HG03097 (cell line): ENCODE data around the gene DSG2.
"Not testable (repeated sequence)": the region's sequence is repeated elsewhere in the genome, so short reads cannot be mapped to it uniquely, and the experiment has no call there.

Experiments used
- ATAC-seq: cut with Tn5 transposase; IDR thresholded peaks from one replicate; pipeline ENCODE4 v1.9.1; 2021; ENCODE audit not compliant: unreplicated experiment, low FRiP score

The DSG2 gene

DNA sequence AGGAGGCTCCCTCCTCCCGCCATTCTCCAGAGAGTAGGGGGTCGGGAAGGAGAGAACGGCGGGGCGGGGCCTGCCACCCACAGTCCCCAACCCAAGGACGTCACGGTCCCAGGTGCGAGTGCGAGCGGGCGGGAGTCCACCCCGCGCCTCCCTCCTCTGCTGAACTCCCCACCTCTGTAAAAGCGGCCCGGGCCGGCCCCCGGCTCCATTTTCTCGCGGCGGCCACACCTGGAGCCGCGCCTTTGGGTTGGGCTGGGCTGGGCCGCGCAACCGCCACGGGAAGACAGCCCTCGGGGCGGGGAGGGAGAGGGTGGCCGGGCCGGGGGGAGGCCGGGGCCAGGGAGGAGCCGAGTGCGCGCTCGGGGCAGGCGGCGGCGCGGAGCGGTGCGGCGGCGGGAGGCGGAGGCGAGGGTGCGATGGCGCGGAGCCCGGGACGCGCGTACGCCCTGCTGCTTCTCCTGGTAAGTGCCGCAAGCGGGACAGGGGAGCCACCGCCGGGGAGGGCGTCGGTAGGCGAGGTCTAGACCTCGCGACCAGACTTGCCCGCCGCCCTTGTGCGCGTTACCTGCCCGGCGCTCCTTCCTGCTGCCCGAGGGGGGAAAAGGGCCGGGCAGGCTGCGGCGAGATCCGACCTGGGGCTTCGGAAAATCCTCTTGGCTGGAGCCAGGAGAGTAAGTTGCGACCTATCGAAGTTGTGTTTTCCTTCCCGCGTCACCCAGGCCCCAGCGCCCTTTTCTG, at the start of gene DSG2:
TSS of gene DSG2 (plus strand) at position 342 of the 738 bp plus-strand sequence. CDS start at position 417, 75 bp downstream.
- peak; percentile 52 for ATAC-seq

- ATAC-seq, result no peak
These were observed 47.6 kb upstream of the DSG2 start for GRCh38 chr18:31450409-31450808.

- ATAC-seq, result no peak
These were observed 46.4 kb upstream of the DSG2 start for GRCh38 chr18:31451625-31452024.

DNA sequence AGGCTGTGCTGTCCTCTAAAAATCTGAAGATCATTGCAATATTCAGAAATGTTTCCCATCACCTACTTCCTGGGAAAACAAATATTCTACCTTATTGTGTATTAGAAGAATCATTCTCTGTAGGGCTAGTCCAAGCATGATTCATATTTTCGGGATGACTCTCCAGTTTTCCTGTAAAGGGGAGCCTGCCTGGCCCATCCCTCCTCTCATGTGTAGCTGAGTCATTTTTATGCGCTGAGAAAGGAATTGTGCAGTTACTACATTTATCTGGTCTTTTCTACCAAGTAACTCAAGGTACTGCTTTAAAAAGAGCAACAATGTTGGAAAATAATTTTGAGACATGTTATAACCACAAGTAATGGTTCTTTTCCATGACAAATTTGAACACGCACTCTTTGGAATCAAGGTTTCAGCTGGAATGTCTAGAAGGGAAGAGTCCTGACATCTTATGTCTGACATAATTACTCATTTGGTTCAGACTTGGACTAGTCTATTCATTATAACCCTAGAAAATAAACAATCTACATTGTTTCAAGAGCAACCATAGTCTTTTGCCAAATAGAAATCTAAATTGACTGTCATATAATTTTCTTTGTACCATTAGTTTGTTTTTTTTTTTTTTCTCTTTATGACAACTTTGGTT, 43.8 kb upstream of the DSG2 start:
- ATAC-seq, result no peak

- no peak for ATAC-seq
These were observed 28.3 kb upstream of the DSG2 start for GRCh38 chr18:31469629-31470028.

DNA sequence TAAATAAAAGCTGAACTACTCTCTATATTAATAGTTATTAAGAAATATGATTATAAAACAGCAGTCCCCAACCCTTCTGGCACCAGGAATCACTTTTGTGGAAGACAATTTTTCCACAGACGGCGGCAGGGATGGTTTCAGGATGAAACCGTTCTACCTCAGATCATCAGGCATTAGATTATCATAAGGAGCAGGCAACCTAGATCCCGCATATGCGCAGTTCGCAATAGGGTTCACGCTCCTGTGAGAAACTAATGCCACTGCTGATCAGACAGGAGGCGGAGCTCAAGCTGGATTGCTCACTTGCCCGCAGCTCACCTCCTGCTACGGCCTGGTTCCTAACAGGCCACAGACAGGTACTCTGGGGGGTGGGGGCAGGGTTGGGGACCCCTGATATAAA, 19.3 kb upstream of the DSG2 start:
- ATAC-seq, result no peak

GRCh38 chr18:31482051-31482450, 15.9 kb upstream of the DSG2 start:
- ATAC-seq, result no peak

DNA sequence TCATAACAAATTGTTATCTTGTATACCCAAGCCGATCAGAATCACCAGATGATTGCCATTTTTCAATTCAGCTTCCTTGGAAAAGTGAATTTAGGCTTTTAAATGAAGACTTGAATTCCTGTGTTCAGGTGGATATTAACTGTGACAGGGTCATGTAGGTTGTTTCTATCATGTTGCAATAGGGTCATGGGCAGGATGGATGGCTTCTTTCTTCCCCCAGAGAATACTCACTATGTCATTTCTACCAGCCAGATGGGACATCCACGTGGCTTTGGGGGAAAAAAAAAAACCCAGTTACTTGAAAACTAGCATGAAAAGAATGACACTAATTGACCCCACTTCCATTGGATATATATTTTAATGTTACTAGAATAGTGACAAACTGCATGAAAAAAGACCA, 14.6 kb upstream of the DSG2 start:
- ATAC-seq, result no peak

DNA sequence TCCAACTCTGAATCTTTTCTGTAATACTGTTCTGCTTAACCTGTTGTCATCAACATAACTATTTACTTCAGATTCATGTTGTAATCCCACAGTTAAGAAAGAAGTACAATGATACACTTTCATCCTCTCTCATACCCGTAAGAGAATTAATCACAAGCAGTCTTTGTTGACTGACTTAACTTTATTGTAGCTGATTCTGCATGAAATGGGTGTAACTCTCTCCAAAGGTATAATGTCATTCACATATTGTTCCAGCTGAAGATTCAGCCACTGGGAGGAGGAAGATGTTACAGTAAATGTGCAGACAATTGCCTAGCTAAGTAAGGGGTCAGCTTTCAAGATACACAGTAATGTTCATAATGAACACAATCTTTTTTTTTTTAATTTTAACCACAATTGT, 13.5 kb upstream of the DSG2 start:
- no peak for ATAC-seq

GRCh38 chr18:31486165-31486564, 11.8 kb upstream of the DSG2 start:
- no peak for ATAC-seq

DNA sequence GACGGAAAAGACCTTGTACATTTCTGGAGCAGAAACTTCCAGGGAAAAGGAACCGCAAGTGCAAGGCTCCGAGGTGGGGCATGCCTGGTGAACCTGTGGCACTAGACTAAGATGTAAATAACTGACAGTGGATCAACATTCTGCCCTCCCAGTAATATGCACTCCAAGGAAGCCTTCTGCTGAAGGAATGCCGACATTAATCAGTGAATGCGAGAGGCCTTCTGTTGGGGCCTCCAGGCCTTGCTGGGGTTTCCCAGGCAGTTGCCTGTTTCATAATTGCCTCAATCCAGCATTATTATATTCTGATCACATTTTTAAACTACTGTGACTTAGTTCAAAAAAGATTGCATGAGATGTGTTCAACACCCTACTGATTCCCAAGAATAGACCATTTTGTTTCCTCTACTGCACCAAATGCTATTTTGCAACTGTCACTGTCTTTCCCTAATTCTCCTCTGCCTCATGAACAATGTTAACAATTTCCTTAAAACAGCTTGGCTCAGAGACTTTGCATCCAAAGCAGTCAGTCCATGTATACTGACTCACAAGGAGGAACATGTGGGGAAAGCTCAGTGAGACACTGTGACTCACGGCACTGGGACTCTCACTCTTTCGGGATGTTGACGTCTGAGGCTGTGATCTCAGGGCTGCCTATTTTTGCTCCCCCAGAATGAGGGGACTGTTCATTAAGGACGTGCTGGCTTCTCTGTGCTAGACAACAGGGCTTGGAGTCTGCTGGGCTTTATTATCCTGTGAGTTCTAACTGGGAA, 10.5 kb upstream of the DSG2 start:
- ATAC-seq, result no peak

DNA sequence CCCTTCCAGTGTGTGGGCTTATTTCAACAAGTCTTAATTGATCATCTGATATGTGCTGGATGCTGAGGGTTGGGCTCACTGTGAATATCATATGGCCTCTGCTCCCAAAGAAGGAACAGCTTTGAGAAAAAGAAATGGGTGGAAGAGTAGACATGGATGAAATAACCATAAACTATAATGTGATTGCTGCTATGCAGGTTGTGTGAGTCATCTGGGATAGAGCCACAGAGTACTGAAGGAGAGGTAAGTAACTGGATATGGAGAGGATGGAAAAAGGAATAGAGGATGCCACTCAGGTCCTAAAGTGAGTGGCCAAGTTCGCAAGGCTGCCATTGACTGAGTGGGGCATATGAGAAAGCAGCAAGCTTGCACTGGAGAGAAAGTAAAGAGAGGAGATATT, 8.7 kb upstream of the DSG2 start:
- no peak for ATAC-seq

GRCh38 chr18:31490387-31490786, 7.6 kb upstream of the DSG2 start:
- peak; percentile 68 for ATAC-seq

DNA sequence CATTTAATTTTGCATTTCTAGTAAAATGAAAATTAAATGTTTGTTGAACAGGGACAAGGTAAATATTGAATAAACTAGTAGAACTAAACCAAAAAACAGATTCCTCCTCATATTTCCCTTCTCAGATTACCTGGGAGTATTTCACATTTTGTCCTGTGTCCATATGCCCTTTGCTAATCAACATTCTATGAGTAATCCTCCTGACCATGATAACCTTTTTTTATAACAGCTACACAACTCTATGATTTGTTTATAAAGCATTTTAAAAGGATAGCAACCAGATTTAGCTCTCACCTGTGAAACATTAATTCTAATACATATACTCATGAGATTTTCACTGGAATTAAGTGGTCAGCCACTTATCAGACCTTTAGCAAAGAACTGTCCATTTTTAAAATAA, 7.1 kb upstream of the DSG2 start:
- no peak for ATAC-seq

- ATAC-seq, result no peak
These were observed 6.4 kb upstream of the DSG2 start for GRCh38 chr18:31491586-31491985.

- no peak for ATAC-seq
These were observed 5.3 kb upstream of the DSG2 start for GRCh38 chr18:31492671-31493070.

GRCh38 chr18:31493171-31493570, 4.8 kb upstream of the DSG2 start:
- ATAC-seq, result no peak

DNA sequence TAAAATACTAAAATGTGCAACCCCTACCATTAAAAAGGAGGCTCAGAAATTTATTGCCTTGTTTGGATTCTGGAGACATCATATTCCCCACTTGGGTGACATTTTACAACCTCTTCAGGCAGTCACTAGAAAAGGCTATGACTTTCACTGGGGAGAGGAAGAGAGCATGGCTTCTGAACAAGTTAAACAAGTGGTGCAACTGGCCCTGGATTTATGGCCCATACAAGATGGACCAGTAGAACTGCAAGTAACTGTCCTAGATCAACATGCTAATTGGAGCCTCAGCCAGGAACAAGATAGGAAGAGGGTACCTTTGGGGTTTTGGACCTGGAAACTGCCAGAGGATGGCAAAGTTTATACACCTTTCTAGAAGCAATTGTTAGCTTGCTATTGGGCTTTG, 4.0 kb upstream of the DSG2 start:
- no peak for ATAC-seq

GRCh38 chr18:31494705-31495244, 3.2 kb upstream of the DSG2 start:
- not testable (repeated sequence) for ATAC-seq

DNA sequence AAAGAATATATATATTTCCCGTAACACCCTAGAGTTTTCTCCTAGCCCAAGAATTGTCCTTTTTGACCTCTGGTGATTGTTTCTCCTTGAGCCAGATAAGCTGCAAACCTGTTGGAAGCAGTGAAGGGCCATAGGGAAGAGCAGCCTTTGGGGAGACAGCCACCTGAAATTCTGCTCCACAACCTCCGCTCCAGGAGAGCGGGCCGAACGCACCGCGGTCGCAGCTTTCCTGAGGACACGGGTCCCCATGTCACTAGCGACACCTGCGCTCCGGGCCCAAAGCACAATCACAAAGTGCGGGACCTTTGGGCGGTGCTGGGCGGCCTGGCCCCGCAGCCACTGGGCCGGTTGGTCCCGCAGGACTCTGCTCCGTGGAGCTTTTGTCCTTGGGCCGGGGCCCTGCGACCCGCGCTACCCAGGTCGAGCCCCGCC, 557 bp upstream of the DSG2 start:
- ATAC-seq, result no peak
